GM21526 (cell line): ENCODE measurements around the gene RNU1-3.
"Not testable (repeated sequence)": the region's sequence is repeated elsewhere in the genome, so short reads cannot be mapped to it uniquely, and the experiment has no call there.

Source experiments
- ATAC-seq: cut with Tn5 transposase; IDR thresholded peaks from one replicate; pipeline ENCODE4 v1.9.1; 2021; ENCODE audit warnings: moderate library complexity; ENCODE audit not compliant: unreplicated experiment, low FRiP score

Gene RNU1-3

DNA sequence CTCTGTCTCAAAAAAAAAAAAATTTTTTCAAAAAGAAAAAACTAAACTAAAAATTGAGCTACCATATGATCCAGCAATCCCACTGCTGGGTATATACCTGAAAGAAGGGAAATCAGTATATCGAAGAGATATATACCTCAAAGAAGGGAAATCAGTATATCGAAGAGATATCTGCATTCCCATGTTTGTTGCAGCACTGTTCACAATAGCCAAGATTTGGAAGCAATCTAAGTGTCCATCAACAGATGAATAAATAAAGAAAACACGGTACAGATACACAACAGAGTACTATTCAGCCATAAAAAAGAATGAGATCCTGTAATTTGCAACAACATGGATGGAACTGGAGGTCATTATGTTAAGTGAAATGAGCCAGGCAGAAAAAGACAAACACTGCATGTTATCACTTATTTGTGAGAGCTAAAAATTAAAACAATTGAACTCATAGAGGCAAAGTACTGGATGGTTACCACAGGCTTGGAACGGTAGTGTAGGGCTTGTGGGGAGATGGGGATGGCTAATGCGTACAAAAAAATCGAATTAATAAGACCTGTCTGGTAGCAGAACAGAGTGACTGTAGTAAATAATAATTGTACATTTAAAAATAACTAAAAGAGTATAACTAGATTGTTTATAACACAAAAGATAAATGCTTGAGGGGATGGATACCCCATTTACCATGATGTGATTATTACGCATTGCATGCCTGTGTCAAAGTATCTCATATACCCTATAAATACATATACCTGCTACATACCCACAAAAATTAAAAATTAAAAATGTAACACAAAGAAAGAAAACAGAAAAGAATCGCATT lies 25.4 kb downstream of the RNU1-3 start:
- not testable (repeated sequence) for ATAC-seq

DNA sequence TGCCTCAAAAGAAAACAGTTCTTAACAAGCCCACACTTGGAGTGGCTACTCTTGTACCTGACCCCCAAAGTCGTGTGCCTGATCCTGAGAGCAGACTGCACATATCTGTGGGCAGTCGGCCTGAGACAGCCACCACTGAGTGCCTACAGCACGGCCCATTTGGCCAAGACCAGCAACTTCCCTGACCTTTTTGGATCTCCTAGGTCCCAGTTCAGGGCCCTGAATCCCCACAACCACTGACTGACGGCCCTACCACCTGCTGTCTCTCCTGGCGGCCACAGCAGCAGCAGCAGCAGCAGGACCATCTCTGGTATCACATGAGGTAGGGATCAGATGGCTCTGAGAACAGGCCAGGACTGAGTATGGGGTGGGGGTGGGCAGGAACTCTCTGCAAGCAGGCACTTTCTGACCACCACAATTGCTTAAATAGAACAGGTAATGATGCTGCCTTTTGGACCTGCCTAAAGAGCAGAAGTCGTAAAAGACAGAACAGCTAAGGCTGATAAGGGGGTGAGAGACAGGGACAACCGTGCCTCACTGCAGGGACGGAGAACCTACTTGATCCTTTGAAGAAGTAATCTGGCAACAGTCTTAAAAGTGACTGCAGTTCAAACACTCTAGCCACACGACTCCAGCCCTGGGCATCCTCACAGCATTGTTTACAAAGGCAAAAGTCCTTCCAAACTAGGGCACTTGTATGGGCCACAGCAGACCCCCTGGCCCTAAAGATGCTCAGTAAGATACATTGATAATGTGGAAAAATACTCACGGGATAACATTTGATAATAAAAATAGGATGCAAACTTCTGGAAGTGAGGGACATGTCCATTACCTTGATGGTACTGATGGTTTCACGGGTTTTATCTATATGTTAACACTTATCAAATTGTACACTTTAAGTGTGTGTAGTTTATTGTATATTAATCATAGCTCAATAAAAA lies 27.4 kb downstream of the RNU1-3 start:
- ATAC-seq: not testable (repeated sequence)

GRCh38 chr1:16637941-16638778 lies 28.6 kb downstream of the RNU1-3 start:
- ATAC-seq: not testable (repeated sequence)

GRCh38 chr1:16636551-16637195 lies 30.1 kb downstream of the RNU1-3 start:
- ATAC-seq: not testable (repeated sequence)

DNA sequence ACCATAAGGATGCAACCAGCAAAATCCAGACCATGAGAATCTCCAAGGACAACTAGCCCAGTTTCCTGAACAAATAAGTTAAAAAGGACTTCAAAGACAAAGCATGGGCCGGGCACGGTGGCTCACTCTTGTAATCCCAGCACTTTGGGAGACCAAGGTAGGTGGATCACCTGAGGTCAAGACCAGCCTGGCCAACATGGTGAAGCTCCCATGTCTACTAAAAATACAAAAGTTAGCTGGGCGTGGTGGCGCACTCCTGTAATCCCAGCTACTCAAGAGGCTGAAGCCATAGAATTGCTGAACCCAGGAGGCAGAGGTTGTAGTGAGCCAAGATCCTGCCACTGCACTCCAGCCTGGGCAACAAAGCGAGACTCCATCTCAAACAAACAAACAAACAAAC lies 30.8 kb downstream of the RNU1-3 start:
- ATAC-seq: not testable (repeated sequence)

DNA sequence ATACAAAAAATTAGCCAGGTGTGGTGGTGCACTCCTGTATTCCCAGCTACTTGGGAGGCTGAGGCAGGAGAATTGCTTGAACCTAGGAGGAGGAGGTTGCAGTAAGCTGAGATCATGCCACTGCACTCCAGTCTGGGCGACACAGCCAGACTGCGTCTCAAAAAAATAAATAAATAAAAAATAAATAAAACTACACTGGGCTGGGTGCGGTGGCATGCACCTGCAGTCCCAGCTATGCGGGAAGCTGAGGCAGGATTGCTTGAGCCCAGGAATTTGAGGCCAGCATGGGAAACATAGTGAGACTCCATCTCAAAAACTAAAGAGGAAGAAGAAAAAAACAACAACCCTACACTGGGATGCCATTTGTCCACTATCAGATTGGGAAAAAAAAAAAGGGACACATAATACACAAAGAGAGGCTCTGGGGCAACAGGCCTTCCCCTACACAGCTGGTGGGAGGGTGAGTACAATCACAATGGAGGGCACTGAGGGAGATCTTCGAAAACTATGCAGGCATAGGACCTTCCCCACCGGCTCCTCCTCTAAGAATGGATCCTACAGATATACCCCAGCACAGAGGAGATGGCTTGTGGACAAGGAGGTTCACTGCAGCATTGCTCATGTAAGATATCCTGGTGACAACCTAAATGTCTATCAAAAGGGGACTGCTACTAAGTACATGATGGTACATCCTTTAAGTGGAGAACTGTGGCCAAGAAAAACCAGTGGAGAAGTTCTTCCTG lies 33.0 kb downstream of the RNU1-3 start:
- ATAC-seq: not testable (repeated sequence)

DNA sequence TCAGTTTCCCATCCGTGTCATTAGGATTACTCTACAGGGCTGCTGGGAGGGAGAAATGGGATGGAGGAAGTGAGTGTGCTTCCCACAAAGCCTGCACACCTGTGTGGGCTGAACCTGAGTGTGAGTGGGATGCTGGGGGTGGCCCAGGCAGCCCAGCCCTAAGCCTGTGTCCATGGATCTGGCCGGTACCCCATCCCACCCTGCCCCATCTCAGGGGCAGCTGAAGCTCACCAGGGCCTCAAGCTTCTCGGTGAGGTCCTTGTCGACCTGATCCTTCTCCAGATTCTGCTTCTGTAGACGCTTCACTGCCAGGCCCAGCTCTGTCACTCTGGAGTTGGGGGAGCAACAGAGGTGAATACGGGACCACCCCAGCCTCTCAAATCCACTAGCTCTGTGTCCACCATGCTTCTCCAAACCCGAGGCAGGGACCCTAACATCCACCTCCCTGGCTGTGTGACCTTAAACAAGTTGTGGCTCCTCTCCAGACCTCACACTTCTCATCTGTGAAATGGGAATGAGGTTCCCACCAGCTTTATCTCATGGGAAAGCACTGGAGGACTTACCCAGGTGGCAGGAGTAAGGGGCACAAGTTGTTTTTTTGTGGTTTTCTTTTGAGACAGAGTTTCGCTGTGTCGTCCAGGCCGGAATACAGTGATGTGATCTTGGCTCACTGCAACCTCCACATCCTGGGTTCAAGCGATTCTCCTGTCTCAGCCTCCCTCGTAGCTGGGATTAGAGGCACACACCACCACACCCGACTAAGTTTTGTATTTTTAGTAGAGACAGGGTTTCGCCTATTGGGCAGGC lies 34.5 kb downstream of the RNU1-3 start:
- ATAC-seq: not testable (repeated sequence)

DNA sequence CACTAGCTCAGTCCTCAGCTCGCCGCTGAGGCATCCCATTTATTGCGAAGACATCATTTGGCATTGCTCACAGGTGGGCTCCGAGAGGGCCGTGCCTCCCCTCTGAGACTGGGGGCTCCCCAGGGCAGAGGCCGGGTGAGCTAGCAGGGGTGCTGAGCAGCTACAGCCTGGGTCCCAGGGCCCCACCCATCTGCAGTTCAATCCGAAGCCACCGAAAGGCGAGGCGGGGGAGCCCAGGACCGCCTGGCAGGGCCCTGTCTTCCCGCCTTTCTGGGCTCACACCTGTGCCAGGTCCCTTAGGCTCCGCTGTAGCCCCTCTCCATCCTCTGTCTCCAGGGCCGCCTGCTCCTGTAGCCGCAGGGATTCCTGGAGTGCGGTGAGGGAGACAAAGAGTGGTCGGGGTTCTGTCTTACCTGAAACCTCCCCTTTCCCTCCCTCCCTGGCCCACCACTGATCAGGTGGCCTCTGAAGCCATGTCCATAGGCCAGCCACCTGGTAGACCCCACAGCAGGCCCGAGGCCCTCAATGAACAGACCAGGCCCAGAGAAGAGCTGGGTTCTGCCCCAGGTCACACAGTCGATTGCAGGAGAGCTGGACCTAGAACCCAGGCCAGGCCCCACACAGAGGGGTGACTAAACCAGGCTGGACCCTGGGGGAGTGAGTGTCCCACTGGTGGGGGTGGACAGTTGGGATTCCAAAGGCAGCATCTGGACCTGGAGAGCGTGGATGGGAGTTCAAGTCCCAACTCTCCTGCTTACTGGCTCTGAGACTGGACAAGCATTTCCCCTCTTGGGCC lies 35.3 kb downstream of the RNU1-3 start:
- ATAC-seq: no peak

DNA sequence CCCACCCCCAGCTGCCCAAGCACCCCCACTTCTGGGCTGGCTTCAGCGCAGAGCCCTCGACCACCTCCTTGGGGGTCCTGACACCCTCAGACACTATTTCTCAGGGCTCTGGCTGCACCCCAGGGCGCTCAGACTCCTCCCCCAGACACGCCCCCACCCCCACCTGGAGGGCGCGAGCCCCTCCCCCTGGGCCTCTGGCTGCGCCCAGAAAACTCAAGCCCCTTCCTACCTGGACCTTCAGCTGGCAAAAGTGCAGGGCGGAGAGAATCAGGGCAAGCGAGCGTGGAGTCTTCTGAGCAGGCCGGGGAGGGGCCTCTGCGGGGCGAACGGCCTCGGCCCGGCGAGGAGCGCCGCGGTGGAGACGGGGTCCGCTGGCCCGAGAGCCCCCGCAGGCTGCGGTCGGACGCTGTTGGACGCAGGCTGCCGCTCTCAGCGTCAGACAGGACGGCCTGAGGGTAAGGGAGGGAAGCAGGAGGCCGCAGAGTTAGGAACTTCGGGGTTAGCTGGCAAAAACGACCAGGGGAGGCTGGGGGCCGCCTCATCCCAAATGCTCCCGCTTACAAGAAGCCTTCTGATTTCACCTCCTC lies 36.0 kb downstream of the RNU1-3 start:
- no peak for ATAC-seq

DNA sequence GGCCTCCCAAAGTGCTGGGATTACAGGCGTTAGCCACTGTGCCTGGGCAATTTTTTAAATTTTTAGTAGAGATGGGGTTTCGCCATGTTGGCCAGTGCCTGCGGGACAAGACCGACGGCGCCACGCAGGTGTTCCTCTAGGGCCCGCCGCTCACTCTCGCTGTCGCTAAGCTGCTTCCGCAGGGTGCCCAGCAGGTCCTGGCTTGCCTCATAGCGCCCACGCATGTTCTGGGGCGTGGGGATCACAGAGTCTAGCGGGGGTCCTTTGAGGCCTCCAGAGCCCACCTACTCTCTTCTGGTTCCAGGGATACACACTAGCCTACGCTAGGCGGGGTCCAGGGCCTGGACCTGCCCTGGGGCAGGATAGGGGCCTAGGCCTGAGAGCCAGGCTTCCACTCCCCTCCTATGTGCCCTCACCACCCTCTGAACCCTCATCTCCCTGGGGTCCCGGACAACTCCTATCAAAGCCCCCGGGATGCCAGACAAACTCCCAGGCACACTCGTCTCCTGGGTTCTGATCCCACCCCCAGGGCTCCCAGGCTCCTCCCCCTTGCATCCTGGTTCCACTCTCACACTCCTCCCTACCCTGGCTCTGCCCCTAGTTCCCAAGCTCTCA lies 36.7 kb downstream of the RNU1-3 start:
- not testable (repeated sequence) for ATAC-seq

GRCh38 chr1:16628361-16629111 lies 38.2 kb downstream of the RNU1-3 start:
- ATAC-seq: no peak

DNA sequence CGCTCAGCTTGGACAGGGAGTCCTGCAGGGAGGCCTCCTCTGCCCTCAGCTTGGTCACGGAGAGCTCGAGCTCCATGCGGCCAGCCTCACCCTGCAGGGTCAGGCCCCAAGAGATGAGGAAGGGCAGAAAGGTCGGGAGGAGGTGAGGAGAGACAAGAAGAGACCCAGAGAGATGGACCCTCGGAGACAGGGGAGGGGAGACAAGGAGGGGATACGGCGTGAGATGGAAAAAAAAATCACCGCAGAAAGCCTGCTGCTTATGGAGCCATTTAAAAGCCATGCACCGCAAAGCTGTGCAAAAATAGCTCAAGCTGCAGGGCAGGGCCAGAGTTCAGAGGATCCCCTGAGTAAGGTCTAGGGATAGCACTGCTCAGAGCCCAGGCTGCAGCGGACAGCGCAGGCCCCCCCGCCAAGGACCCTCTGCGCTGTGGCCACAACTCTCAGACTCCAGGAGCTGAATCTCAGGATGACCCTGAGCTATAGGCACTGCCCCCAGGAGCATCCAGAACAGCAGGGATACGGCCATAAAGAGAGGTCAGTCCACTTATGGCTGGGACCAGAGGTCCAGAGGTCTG lies 40.3 kb downstream of the RNU1-3 start:
- ATAC-seq: not testable (repeated sequence)

GRCh38 chr1:16625497-16626408 lies 41.0 kb downstream of the RNU1-3 start:
- ATAC-seq: no peak

DNA sequence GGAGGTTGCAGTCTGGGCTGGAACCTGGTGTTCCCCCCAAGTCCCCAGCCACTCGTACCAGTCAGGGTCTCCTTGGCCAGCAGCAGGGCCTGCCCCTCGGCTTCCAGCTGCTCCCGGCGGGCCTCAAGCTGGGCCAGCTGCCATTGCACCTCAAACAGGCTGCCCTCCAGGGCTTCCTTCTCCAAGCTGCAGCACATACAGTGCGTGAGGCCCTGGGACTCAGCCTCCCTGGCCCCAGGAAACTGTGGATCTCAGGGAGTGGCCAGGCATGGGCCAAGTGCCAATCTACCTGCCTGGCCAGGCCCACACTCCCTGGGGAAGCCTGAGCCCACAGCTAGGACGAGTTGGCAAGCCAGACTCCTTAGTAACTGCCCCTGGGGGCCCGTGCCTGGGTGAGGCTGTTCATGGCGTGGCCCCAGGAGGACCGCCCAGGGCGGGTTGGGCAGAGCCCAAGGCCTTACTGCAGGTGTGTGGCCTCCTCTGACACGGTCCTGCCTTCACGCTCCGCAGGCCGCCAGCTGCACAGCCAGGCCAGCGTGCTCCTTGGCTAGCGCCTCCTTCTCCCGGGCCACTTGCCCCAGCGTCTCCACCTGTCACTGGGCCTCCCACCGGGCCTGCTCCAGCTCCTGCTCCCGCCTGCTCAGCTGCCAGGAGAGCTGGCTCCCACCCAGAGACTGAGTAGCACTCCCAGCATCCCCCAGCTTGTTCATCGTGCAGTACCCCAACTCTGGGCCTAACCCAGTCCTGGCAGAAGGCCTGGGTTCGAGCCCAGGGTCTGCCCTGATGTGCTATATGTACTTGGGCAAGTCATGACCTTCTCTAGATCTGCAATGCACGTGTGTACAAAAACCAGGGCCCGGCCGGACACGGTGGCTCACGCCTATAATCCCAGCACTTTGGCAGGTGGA lies 42.7 kb downstream of the RNU1-3 start:
- not testable (repeated sequence) for ATAC-seq
